Heart right ventricle (tissue), 16 donors: ENCODE results near the gene NACA2. TPM values are rescaled to one million over a fixed set of nuclear protein-coding genes. Genes with fewer than 3 reads are reported as not detected.

Source experiments
- ATAC-seq, 8 donors: fragments of 200-7000 bp; cut with Tn5 transposase; one replicate each; pipeline ENCODE4 v1.9.1; 2020; ENCODE audit warnings: mild to moderate bottlenecking in 8 of 8, moderate library complexity in 8 of 8, moderate number of reproducible peaks in 1 of 8
- DNase-seq, 2 donors: peaks; one replicate each; pipeline ENCODE4 v3.0.0-alpha.2; 2020
- H3K27ac ChIP-seq, 10 donors: fragments of 200-600 bp; sonication (generic) in 2 of 10; one replicate each; pipeline versions ENCODE4 v1.5.0 to v1.8.0; 2020 to 2022; ENCODE audit warnings: mild to moderate bottlenecking in 3 of 10
- H3K27me3 ChIP-seq, 7 donors: fragments of 200-600 bp; one replicate each; pipeline ENCODE4 v1.8.0; 2021 to 2022; ENCODE audit warnings: mild to moderate bottlenecking in 2 of 7
- H3K36me3 ChIP-seq, 9 donors: fragments of 200-600 bp; sonication (generic) in 1 of 9; one replicate each; pipeline versions ENCODE4 v1.5.0 to v1.8.0; 2020 to 2022; ENCODE audit warnings: mild to moderate bottlenecking in 2 of 9
- H3K4me1 ChIP-seq, 9 donors: fragments of 200-600 bp; sonication (generic) in 1 of 9; one replicate each; pipeline versions ENCODE4 v1.5.0 to v1.8.0; 2020 to 2022; ENCODE audit warnings: mild to moderate bottlenecking in 4 of 9
- H3K4me3 ChIP-seq, 10 donors: fragments of 200-600 bp; sonication (generic) in 2 of 10; one replicate each; pipeline versions ENCODE4 v1.5.0 to v1.8.0; 2020 to 2022; ENCODE audit warnings: mild to moderate bottlenecking in 7 of 10, moderate library complexity in 2 of 10
- H3K9me3 ChIP-seq, 11 donors: fragments of 200-600 bp in 10 of 11; sonication (generic) in 2 of 11; one replicate each; pipeline versions ENCODE4 v1.5.0 to v1.8.0; 2013 to 2022; ENCODE audit warnings: mild to moderate bottlenecking in 2 of 11, control low read depth in 1 of 11, moderate library complexity in 1 of 11
- CTCF ChIP-seq, 9 donors: fragments of 200-600 bp; sonication (generic) in 2 of 9; IDR thresholded peaks; one replicate each; pipeline versions ENCODE4 v1.5.0 to v1.8.0; 2021 to 2022; ENCODE audit warnings: antibody characterized with exemption in 9 of 9, mild to moderate bottlenecking in 5 of 9, moderate library complexity in 1 of 9
- WGBS, 2 donors: extraction: QIAGEN DNeasy Blood & Tissue Kit; methylation state at CpG; one replicate each; pipeline ENCODE4 v1.1.7; 2013; ENCODE audit warnings: inconsistent platforms in 1 of 2; 5-methylcytosine and 5-hydroxymethylcytosine counted together
- intact Hi-C, 10 donors: fragments of 100-400 bp; cut with DNase I; formaldehyde crosslinking; loops; one replicate each; pipeline versions ENCODE4 v1.11.1 to v1.14.2; 2022
- polyA plus RNA-seq, 2 donors: library from polyadenylated mRNA; stranded (reverse); fragments of 200-250 nt; gene quantifications; one replicate each; pipeline ENCODE4 v1.2.3, GENCODE V29; 2013
- total RNA-seq, 10 donors: library from RNA; stranded (reverse); fragmentation: NEBNext Ultra II Directional in 3 of 10; extraction: Animal tissue kit (Norgen Biotek cat#: 25700) in 3 of 10; gene quantifications; one replicate each; pipeline versions ENCODE4 v1.2.1 to v1.2.4, GENCODE V29; 2021 to 2023
- donor health status: Arrhythmogenic right ventricular cardiomyopathy.
- donor health status: ischemic (EF 13 %, LVEDD 7.1; RV severe dilation, severe dysfunction).
- donor health status: healthy with polysubstance abuse.
- donor health status: DM: no; HTN: yes; CAD: no.
- donor health status: DM: no; HTN: no; CAD: no.
- donor health status: ischemic (EF 25% LVEDD 6.9; RV normal size, moderate dysfunction).
- donor health status: ischemic (EF 25% LVEDD 5.7; RV mildly dilated, moderate dysfunction).
- donor health status: healthy.
- donor health status: DM: yes; HTN: yes; CAD: no.
- donor health status: Ischemic cardiomyopathy.
- donor health status: ischemic (EF 35%, LVEDD 5.7; RV mildly dilated, moderate dysfunction).
- donor health status: nonischemic (EF 11% LVEDD 7.7; RV severe dilation, severe dysfunction).
- donor health status: DM: yes; HTN: yes; CAD: no.
- donor health status: PGD.
- donor health status: ischemic (EF 29% LVEDD 5.4; RV normal size, mild dysfunction).
- donor health status: nonischemic (EF 23%, LVEDD 6.1; RV moderate dilation, normal function).

Gene NACA2
- total and polyA plus RNA-seq, 12 donors = 0.10 TPM; not detected in 11

GRCh38 chr17:61621317-61621716 is 30.3 kb upstream of the NACA2 start:
- WGBS, 2 donors = 85 to 92% methylated on average over 2 of the region's 2 CpGs
- H3K36me3 ChIP-seq = no peaks in the 10 kb centered on the region
- TF ChIP-seq CTCF (IDR thresholded peaks at IDR 0.05) = no peak
- peaks cover 0 to 28% (median 11%) of the 10 kb centered on the region in 11 donors for H3K9me3 ChIP-seq
- peaks cover 0 to 7% (median 0%) of the 10 kb centered on the region in 7 donors for H3K27me3 ChIP-seq
- H3K27ac ChIP-seq = no peak overlapping the region
- no peaks in the 10 kb centered on the region for H3K4me1 ChIP-seq
- DNase-seq (no peak), ATAC-seq (no peak)
- intact Hi-C loops = no loop called here
- no peak overlapping the region for H3K4me3 ChIP-seq

GRCh38 chr17:61619953-61620352 is 28.9 kb upstream of the NACA2 start:
- Histone ChIP-seq H3K4me3 (no peak overlapping the region), H3K9me3 (peaks cover 0 to 28% (median 11%) of the 10 kb centered on the region in 11 donors), H3K27ac (no peak overlapping the region), H3K4me1 (no peaks in the 10 kb centered on the region), H3K36me3 (no peaks in the 10 kb centered on the region), H3K27me3 (peaks cover 0 to 2% (median 0%) of the 10 kb centered on the region in 7 donors)
- no peak for ATAC-seq
- no peak for DNase-seq
- WGBS, 2 donors = 95 to 96% methylated on average over 1 of the region's 1 CpG
- intact Hi-C loops = no loop called here
- TF ChIP-seq CTCF (IDR thresholded peaks at IDR 0.05) = no peak

GRCh38 chr17:61619493-61619892 is 28.5 kb upstream of the NACA2 start:
- no peaks in the 10 kb centered on the region for H3K27me3 ChIP-seq
- H3K4me1 ChIP-seq = no peaks in the 10 kb centered on the region
- DNase-seq (no peak), ATAC-seq (no peak)
- H3K9me3 ChIP-seq = peaks cover 0 to 28% (median 11%) of the 10 kb centered on the region in 11 donors
- intact Hi-C loops = no loop called here
- 80 to 97% methylated on average over 1 of the region's 1 CpG for WGBS, 2 donors
- H3K27ac ChIP-seq = no peak overlapping the region
- no peak overlapping the region for H3K4me3 ChIP-seq
- no peaks in the 10 kb centered on the region for H3K36me3 ChIP-seq
- no peak for TF ChIP-seq CTCF (IDR thresholded peaks at IDR 0.05)

- H3K4me1 ChIP-seq = no peaks in the 10 kb centered on the region
- no peak for ATAC-seq
- H3K27me3 ChIP-seq = no peaks in the 10 kb centered on the region
- peaks cover 0 to 28% (median 11%) of the 10 kb centered on the region in 11 donors for H3K9me3 ChIP-seq
- no peak for DNase-seq
- H3K27ac ChIP-seq = no peak overlapping the region
- no peaks in the 10 kb centered on the region for H3K36me3 ChIP-seq
- H3K4me3 ChIP-seq = no peak overlapping the region
- TF ChIP-seq CTCF (IDR thresholded peaks at IDR 0.05) = no peak
- intact Hi-C loops = no loop called here
- WGBS, 2 donors = 64 to 70% methylated on average over 1 of the region's 1 CpG
Observed at GRCh38 chr17:61618950-61619349, 27.9 kb upstream of the NACA2 start.
